A549 (cell line): ENCODE results near the gene CD81. TPM values are rescaled to one million over a fixed set of nuclear protein-coding genes. Genes with fewer than 3 reads are reported as not detected.
A peak's percentile ranks its signal among the peaks of the same experiment; 100 is the strongest.

Experiments used
- ATAC-seq, 2 experiments: fragments of 200-7000 bp in 1 of 2; fragments of >200 bp in 1 of 2; cut with Nextera tagmentation in 1 of 2; cut with Tn5 transposase in 1 of 2; 3 replicates each; pipeline versions ENCODE4 v1.8.0 to v1.9.1; 2018 to 2020; ENCODE audit warnings: mild to moderate bottlenecking in 1 of 2, moderate library complexity in 1 of 2
- CTCF ChIA-PET: fragments of 300-600 bp; sonication (Branson Sonifier 250); formaldehyde crosslinking; extraction: SDS; loops from one replicate; lab custom pipeline; 2021; ENCODE audit warnings: antibody characterized with exemption, inconsistent platforms; lab: Yijun Ruan, JAX
- POLR2A ChIA-PET: fragments of 350-600 bp; formaldehyde crosslinking; extraction: SDS; loops from one replicate; lab custom pipeline; 2021; ENCODE audit warnings: antibody characterized with exemption, inconsistent platforms; lab: Yijun Ruan, JAX
- DNase-seq, 2 experiments: peaks; one replicate each; pipeline versions ENCODE4 v3.0.0 to v3.0.0-alpha.2; 2011 to 2016; ENCODE audit warnings: low read depth in 1 of 2, low spot score in 1 of 2
- FAIRE-seq: peaks from 2 replicates; lab custom pipeline; 2011; peaks lifted over from hg19 to GRCh38; lab: Jason Lieb, UNC
- H3K27ac ChIP-seq, 2 experiments: fragments of >200 bp; sonication (Bioruptor Twin); formaldehyde crosslinking; 3 replicates each; pipeline ENCODE4 v1.5.1; 2016 to 2017
- H3K4me1 ChIP-seq: fragments of >200 bp; sonication (Bioruptor Twin); formaldehyde crosslinking; 3 replicates; pipeline ENCODE4 v1.6.1; 2016
- H3K4me2 ChIP-seq: fragments of >200 bp; sonication (Bioruptor Twin); formaldehyde crosslinking; 3 replicates; pipeline ENCODE4 v1.6.1; 2016
- H3K4me3 ChIP-seq: fragments of >200 bp; sonication (Bioruptor Twin); formaldehyde crosslinking; 3 replicates; pipeline ENCODE4 v1.5.1; 2016
- H3K9me3 ChIP-seq: fragments of >200 bp; sonication (Bioruptor Twin); formaldehyde crosslinking; 3 replicates; pipeline ENCODE4 v1.6.1; 2016
- BHLHE40 ChIP-seq: IDR thresholded peaks from 2 replicates; pipeline ENCODE4 v1.6.1; 2012; ENCODE audit warnings: low read depth, low read length, inconsistent platforms
- CBX8 ChIP-seq: fragments of 200-600 bp; sonication (generic); IDR thresholded peaks from 2 replicates; pipeline ENCODE4 v1.6.1; 2016
- ESRRA ChIP-seq: fragments of 150-350 bp; IDR thresholded peaks from 2 replicates; pipeline ENCODE4 v1.6.1; 2014; ENCODE audit warnings: mild to moderate bottlenecking, low read length, borderline replicate concordance
- FOXS1 ChIP-seq: fragments of 250-450 bp; sonication (Bioruptor Pico); IDR thresholded peaks from 2 replicates; pipeline ENCODE4 v1.5.0; 2020; ENCODE audit warnings: mild to moderate bottlenecking, moderate library complexity
- HDAC2 ChIP-seq: fragments of 200-600 bp; sonication (generic); IDR thresholded peaks from 2 replicates; pipeline ENCODE4 v1.6.1; 2016
- JUN ChIP-seq, 2 experiments: fragments of >200 bp; sonication (Bioruptor Twin); formaldehyde crosslinking; IDR thresholded peaks; 2 replicates in 1 of 2; 3 replicates in 1 of 2; pipeline ENCODE4 v1.6.1; 2016 to 2017
- MAFK ChIP-seq: fragments of 450-650 bp; IDR thresholded peaks from 2 replicates; pipeline ENCODE4 v1.6.1; 2014; ENCODE audit not compliant: partially characterized antibody
- NPAS2 ChIP-seq: fragments of 250-450 bp; sonication (Bioruptor Pico); IDR thresholded peaks from 2 replicates; pipeline ENCODE4 v1.8.0; 2022; ENCODE audit warnings: mild to moderate bottlenecking, moderate library complexity, borderline replicate concordance
- RAD21 ChIP-seq, 2 experiments: fragments of >200 bp in 1 of 2; sonication (Bioruptor Twin) in 1 of 2; formaldehyde crosslinking in 1 of 2; IDR thresholded peaks in 1 of 2; conservative IDR thresholded peaks in 1 of 2; 2 replicates in 1 of 2; 3 replicates in 1 of 2; pipeline ENCODE4 v1.6.1; 2012 to 2018; ENCODE audit warnings: inconsistent platforms in 1 of 2
- RARB ChIP-seq: fragments of 250-450 bp; sonication (Bioruptor Pico); IDR thresholded peaks from 2 replicates; pipeline ENCODE4 v1.8.0; 2021; ENCODE audit warnings: mild to moderate bottlenecking, moderate library complexity
- RCOR1 ChIP-seq: fragments of 150-350 bp; IDR thresholded peaks from 2 replicates; pipeline ENCODE4 v1.6.1; 2014; ENCODE audit warnings: antibody characterized with exemption, low read length, low read depth
- TP53 ChIP-seq: fragments of 250-450 bp; sonication (Bioruptor Pico); IDR thresholded peaks from 2 replicates; pipeline ENCODE4 v1.5.0; 2021; ENCODE audit warnings: mild to moderate bottlenecking, moderate library complexity
- ZFP36 ChIP-seq: fragments of 450-650 bp; IDR thresholded peaks from 2 replicates; pipeline ENCODE4 v1.6.1; 2014; ENCODE audit warnings: borderline replicate concordance; ENCODE audit not compliant: partially characterized antibody
- ZNF302 ChIP-seq: fragments of 250-450 bp; sonication (Bioruptor Pico); IDR thresholded peaks from 2 replicates; pipeline ENCODE4 v1.9.0; 2021; ENCODE audit warnings: inconsistent platforms, mild to moderate bottlenecking, moderate library complexity
- WGBS: methylation state at CpG from one replicate; pipeline ENCODE4 v1.1.6; 2017; ENCODE audit errors: missing lambda C conversion rate; 5-methylcytosine and 5-hydroxymethylcytosine counted together
- polyA plus RNA-seq, 4 experiments: library from polyadenylated mRNA; depleted of rRNA in 3 of 4; stranded (reverse); fragments of >200 nt; fragmentation: RNase III in 1 of 4; extraction: RNeasy Plus Mini Kit Qiagen cat#74134 plus additional on column Dnase treatment in 1 of 4; gene quantifications; 2 replicates in 3 of 4; 3 replicates in 1 of 4; pipeline ENCODE4 v1.2.3, GENCODE V29; 2011 to 2017
- TF ChIP-seq, protein P1 (sequence below): IDR thresholded peaks from 2 replicates; pipeline ENCODE4 v1.6.1; 2012; ENCODE audit warnings: low read depth, borderline replicate concordance
- TF ChIP-seq, protein P2 (sequence below): fragments of 150-350 bp; IDR thresholded peaks from 2 replicates; pipeline ENCODE4 v1.6.1; 2014; ENCODE audit warnings: low read depth, mild to moderate bottlenecking, low read length
- TF ChIP-seq, protein P3 (sequence below): IDR thresholded peaks from 2 replicates; pipeline ENCODE4 v1.6.1; 2012

Gene CD81
- polyA plus RNA-seq, 2 of the 4 experiments (the other 2 are of a cell fraction) = 125 to 247 TPM

GRCh38 chr11:2367266-2368160 lies 9.6 kb upstream of the CD81 start:
- ChIA-PET POLR2A (interaction anchor here (2.1 kb wide), 1 partner anchor 10 kb away, joined by 10 read pairs; the partner anchor contains the start of gene CD81), CTCF (interaction anchor here (0.8 to 3.3 kb wide), 9 partner anchors 9 to 181 kb away, joined by 3 to 12 read pairs (median 4); partner anchors contain the start of genes CD81 and TSSC4)
- 58% methylated on average over 17 of the region's 17 CpGs for WGBS
- no peak overlapping the region for H3K4me3 ChIP-seq
- FAIRE-seq (no peak), ATAC-seq (no peak), DNase-seq (no peak)
- H3K4me2 ChIP-seq = no peak overlapping the region
- no peaks in the 10 kb centered on the region for H3K9me3 ChIP-seq
- H3K4me1 ChIP-seq = no peaks in the 10 kb centered on the region
- TF ChIP-seq ZFP36 = no peak
- TF ChIP-seq, protein P1, sequence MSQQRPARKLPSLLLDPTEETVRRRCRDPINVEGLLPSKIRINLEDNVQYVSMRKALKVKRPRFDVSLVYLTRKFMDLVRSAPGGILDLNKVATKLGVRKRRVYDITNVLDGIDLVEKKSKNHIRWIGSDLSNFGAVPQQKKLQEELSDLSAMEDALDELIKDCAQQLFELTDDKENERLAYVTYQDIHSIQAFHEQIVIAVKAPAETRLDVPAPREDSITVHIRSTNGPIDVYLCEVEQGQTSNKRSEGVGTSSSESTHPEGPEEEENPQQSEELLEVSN = no peak
- no peak for TF ChIP-seq RARB
- no peak for TF ChIP-seq ESRRA
- no peak for TF ChIP-seq FOXS1 (CRISPR knock-in tag)
- no peak for TF ChIP-seq CBX8
- H3K27ac ChIP-seq = no peak overlapping the region

GRCh38 chr11:2368178-2368850 lies 8.8 kb upstream of the CD81 start:
- H3K4me1 ChIP-seq = no peaks in the 10 kb centered on the region

GRCh38 chr11:2368851-2369180 lies 8.3 kb upstream of the CD81 start:
- no peak for FAIRE-seq
- Histone ChIP-seq H3K9me3 (no peaks in the 10 kb centered on the region), H3K4me1 (no peaks in the 10 kb centered on the region), H3K4me2 (no peak overlapping the region), H3K27ac (no peak overlapping the region), H3K4me3 (no peak overlapping the region)
- ChIA-PET CTCF (interaction anchor here (3.3 kb wide), 1 partner anchor 64 kb away, joined by 12 read pairs; no protein-coding TSS in a partner anchor), POLR2A (no interaction called here)
- TF ChIP-seq, protein P2, sequence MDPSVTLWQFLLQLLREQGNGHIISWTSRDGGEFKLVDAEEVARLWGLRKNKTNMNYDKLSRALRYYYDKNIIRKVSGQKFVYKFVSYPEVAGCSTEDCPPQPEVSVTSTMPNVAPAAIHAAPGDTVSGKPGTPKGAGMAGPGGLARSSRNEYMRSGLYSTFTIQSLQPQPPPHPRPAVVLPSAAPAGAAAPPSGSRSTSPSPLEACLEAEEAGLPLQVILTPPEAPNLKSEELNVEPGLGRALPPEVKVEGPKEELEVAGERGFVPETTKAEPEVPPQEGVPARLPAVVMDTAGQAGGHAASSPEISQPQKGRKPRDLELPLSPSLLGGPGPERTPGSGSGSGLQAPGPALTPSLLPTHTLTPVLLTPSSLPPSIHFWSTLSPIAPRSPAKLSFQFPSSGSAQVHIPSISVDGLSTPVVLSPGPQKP = no peak
- no peak for TF ChIP-seq JUN (IDR thresholded peaks at IDR 0.05)
- no peak for TF ChIP-seq MAFK
- no peak for TF ChIP-seq RAD21 (conservative IDR thresholded peaks at IDR 0.05 in 1 of 2, IDR thresholded peaks at IDR 0.05 in 1 of 2)
- no peak for DNase-seq
- no peak for ATAC-seq
- WGBS = 61% methylated on average over 9 of the region's 10 CpGs

More at GRCh38 chr11:2368178-2368850, 8.8 kb upstream of the CD81 start:
- no peaks in the 10 kb centered on the region for H3K9me3 ChIP-seq
- no peak for TF ChIP-seq CBX8
- TF ChIP-seq ZNF302 (CRISPR knock-in tag) = no peak
- no peak for TF ChIP-seq BHLHE40
- H3K4me3 ChIP-seq = no peak overlapping the region
- POLR2A ChIA-PET = interaction anchor here (2.1 kb wide), 1 partner anchor 9 kb away, joined by 10 read pairs; the partner anchor contains the start of gene CD81
- ATAC-seq = peak in 1 of 2 experiments; percentile 23; a peak in 1 of 6 replicates
- no peak for DNase-seq
- no peak overlapping the region for H3K4me2 ChIP-seq
- WGBS = 72% methylated on average over 6 of the region's 7 CpGs
- FAIRE-seq = no peak
- CTCF ChIA-PET = interaction anchor here (0.8 to 3.3 kb wide), 7 partner anchors 8 to 182 kb away, joined by 3 to 12 read pairs (median 4); partner anchors contain the start of gene CD81
- H3K27ac ChIP-seq = no peak overlapping the region

DNA sequence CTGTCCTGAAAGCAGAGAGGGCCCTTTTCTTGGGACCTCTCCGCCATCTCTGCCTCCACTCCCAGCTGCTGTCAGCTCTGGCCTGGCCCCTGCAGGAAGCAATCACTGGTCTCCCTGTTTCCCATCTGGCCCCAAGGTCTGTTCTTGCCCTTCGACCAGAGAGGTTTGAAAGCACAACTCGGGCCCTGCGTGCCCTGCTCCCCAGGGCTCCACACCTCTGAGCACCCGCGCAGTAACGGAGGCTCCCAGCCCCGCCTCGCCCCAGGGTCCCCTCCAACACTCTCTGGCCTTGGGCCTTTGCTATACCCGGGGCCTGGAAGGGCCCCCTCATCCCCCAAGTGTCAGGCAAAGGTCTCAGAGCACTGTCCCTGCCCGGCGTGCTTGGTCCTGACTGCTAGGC lies 7.8 kb upstream of the CD81 start:
- DNase-seq (no peak), ATAC-seq (0 out of 6 replicates have a peak, but pooled peaks of 1 of the 2 experiments have one; percentile 17)
- no peak overlapping the region for H3K4me2 ChIP-seq
- H3K9me3 ChIP-seq = no peaks in the 10 kb centered on the region
- H3K4me3 ChIP-seq = no peak overlapping the region
- POLR2A ChIA-PET = no interaction called here
- TF ChIP-seq, protein P3, sequence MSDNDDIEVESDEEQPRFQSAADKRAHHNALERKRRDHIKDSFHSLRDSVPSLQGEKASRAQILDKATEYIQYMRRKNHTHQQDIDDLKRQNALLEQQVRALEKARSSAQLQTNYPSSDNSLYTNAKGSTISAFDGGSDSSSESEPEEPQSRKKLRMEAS = no peak
- TF ChIP-seq JUN (IDR thresholded peaks at IDR 0.05) (no peak), NPAS2 (CRISPR knock-in tag) (no peak), ZFP36 (no peak), RARB (no peak), TP53 (no peak), RCOR1 (no peak), HDAC2 (no peak), ESRRA (no peak), ZNF302 (CRISPR knock-in tag) (no peak)
- TF ChIP-seq, all 56 proteins: peak for 0
- CTCF ChIA-PET = interaction anchor here (3.3 kb wide), 1 partner anchor 64 kb away, joined by 12 read pairs; no protein-coding TSS in a partner anchor
- FAIRE-seq = no peak
- Histone ChIP-seq H3K27ac (no peak overlapping the region), H3K4me1 (no peaks in the 10 kb centered on the region)
- 73% methylated on average over 12 of the region's 12 CpGs for WGBS
